GM12875 (cell line): ENCODE results near the gene KCNN4.

Source experiments
- H3K4me3 ChIP-seq: one replicate; pipeline ENCODE4 v1.5.1; 2011; ENCODE audit warnings: low read depth, low read length, control low read depth
- TF ChIP-seq, protein P1 (sequence below): IDR thresholded peaks from 2 replicates; pipeline ENCODE4 v1.5.1; 2011; ENCODE audit warnings: low read depth, mild to moderate bottlenecking, control low read depth, inconsistent platforms, low read length, moderate library complexity, borderline replicate concordance; ENCODE audit not compliant: insufficient read depth

The KCNN4 gene

DNA sequence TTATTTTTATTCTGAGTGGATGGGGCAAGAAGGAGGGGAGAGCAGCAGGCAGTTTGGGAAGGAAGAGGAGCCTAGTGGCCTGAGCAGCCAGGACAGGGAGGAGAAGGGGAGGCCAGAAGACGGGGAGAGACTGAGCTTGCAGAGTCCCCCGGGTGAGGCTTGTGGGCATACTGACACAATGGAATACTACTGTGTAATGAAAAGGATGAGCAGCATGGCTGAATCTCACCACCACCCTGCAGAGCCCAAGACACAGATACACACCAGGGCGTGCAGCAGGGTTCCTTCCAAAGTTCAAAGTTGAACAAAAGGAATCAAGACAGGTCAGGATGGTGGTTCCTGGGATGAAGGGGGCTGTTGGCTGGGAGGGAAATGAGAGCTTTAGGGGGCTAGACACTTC, 18.0 kb downstream of the KCNN4 start:
- TF ChIP-seq, protein P1, sequence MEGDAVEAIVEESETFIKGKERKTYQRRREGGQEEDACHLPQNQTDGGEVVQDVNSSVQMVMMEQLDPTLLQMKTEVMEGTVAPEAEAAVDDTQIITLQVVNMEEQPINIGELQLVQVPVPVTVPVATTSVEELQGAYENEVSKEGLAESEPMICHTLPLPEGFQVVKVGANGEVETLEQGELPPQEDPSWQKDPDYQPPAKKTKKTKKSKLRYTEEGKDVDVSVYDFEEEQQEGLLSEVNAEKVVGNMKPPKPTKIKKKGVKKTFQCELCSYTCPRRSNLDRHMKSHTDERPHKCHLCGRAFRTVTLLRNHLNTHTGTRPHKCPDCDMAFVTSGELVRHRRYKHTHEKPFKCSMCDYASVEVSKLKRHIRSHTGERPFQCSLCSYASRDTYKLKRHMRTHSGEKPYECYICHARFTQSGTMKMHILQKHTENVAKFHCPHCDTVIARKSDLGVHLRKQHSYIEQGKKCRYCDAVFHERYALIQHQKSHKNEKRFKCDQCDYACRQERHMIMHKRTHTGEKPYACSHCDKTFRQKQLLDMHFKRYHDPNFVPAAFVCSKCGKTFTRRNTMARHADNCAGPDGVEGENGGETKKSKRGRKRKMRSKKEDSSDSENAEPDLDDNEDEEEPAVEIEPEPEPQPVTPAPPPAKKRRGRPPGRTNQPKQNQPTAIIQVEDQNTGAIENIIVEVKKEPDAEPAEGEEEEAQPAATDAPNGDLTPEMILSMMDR = no peak
- no peak overlapping the region for H3K4me3 ChIP-seq

DNA sequence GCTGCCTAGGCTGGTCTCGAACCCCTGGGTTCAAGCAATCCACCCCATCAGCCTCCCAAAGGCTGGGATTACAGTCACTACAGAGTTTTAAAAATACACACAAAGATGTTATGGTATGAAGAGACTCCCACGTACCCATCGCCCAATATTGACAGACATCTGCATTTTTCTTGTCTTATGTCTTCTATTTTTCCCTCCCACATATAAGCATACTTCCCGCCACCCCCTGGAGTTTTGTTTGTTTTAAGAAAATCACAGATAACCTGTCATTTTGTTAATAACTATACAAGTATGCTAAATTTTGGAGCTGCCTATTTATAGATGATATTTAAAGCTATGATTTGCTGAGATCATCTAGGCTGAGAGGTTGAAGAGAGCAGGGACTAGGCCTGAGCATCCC, 19.8 kb downstream of the KCNN4 start:
- TF ChIP-seq, protein P1 = no peak
- no peak overlapping the region for H3K4me3 ChIP-seq

DNA sequence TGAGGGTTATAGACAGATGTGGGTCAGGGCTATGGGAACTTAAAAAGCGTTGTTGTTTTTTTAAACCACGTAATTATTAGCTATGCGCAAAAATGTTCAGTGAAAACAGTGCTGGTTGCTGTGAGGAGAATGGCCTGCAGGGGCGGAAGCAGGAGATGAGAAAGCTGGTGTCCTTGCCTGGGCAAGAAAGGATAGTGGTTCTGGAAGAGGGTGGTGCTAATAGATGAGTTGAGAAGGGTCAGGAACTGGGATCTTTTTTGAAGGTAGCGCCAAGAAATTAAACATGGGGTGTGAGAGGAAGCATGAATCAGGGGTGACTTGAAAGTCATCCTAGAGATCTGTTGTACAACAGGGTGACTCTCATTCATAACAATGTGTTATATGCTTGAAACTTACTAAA, 21.3 kb downstream of the KCNN4 start:
- no peak overlapping the region for H3K4me3 ChIP-seq
- TF ChIP-seq, protein P1 = peak; percentile 53

DNA sequence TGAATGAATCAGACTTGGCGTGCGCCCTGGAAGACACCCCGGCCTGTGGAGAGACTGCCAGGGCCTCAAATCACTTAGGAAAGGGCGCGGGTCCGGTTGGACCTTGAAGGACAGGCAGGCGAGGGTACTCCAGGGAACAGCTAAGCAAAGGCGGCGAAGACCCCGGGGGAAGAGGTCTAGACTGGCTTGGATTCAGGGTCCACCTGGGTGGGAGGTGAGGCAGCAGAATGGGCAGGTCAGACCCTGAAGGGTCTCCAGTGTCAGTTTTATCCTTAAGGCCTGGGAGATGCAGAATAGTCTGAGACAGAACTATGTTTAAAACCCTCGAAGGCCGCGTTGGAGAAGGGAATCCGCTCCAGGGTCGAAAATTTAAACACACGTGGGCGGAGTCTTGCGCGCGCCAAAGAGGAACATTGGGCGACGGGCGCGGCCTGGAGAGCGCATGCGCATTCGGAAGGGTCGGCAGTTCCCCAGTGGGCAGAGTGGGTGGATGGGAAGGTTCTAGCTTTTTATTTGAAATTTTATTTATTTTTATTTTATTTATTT, 25.4 kb downstream of the KCNN4 start:
- TF ChIP-seq, protein P1 = no peak
- peak overlapping the region; percentile 85 for H3K4me3 ChIP-seq

DNA sequence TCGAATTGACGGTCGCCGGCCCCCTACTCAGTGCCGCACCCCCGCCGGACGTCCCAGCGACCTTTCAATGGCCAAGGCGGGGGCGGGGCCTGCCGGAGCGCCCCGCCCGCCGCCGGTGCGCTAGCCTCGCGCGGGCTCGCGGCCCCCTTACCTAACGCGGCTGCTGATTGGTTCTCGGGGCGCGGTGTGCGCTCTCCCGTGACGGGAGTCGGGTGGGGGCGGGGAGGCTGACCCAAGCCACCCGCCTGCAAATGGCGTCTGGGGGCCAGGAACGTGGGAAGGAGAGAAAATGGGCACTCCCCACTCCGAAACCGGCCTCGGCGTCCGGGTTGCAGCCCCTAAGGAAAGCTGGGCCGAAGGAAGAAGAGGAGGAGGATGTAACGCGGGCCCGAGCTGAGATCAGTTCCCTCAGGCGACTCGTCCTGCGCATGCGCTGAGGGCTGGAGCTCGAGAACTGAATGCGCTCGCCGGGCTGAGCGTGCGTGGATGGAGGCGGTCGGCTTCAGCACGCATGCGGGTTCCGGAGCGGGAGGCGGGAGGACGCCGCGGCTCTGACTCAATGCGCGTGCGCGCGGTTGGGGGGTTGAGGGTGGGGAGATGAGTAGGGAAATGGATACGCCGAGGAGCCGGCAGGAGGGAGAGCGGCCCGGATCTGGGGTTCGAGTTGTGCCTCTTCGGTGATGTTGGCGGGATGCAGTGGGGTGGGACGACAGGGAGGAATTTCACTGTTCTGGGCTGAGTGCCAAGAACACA, 26.1 kb downstream of the KCNN4 start, which contains the start of gene SMG9:
SMG9 (minus strand) TSS at position 460 of the 753 bp plus-strand sequence. CDS start 4,221 bp downstream, outside the sequence.
- H3K4me3 ChIP-seq = peak within 1 kb of the TSS; percentile 85
- TF ChIP-seq, protein P1 = no peak

DNA sequence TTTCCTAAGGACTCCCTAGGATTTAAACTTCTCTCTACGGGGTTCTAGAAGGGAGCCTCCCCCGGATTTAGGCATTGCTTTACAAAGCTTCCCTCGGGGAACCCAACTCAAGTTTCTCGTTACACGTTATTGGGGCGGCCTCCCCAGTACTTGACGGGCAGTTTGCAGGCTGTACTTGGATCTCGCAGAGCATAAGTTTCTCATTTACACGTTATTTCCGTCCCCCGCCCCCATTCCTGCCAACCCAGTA, 26.6 kb downstream of the KCNN4 start:
- peak overlapping the region; percentile 51 for H3K4me3 ChIP-seq
- TF ChIP-seq, protein P1 = no peak

DNA sequence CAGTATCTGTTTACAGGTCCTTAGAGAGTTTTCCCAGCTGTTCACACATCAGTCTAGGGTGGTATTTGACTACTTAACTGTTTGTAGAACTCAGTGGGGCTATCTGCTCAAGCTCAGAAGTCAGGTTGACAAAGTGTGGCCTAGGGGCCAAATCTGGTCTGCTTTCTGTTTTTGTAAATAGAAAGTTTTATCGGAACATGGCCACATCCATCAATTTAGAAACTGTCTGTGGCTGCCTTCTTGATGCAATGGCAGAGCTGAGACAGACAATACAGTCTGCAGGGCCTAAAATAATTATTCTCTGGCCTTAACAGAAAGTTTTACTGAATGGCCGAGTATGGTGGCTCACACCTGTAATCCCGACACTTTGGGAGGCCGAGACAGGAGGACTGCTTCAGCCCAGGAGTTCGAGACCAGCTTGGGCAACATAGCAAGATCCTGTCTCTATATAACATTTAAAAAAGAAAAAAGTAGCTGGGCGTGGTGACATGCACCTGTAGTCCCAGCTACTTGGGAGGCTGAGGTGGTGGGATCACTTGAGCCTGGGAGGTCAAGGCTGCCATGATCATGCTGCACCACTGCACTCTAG, 28.4 kb downstream of the KCNN4 start:
- TF ChIP-seq, protein P1 = no peak
- no peak overlapping the region for H3K4me3 ChIP-seq
